Hindlimb muscle (tissue), 1 donor: ENCODE data around the gene CRNN. TPM values are rescaled to one million over a fixed set of nuclear protein-coding genes. Genes with fewer than 3 reads are reported as not detected.

Experiments used
- DNase-seq: peaks from one replicate; pipeline ENCODE4 v3.0.0-alpha.2; 2013
- polyA plus RNA-seq: library from polyadenylated mRNA; unstranded; fragments of 120-200 nt; gene quantifications from one replicate; pipeline ENCODE4 v1.2.1, GENCODE V29; 2013; ENCODE audit not compliant: insufficient read length

The CRNN gene
- not detected for polyA plus RNA-seq

- no peak for DNase-seq
Observed at GRCh38 chr1:152413909-152414308, at the start of gene CRNN. TSS of gene CRNN (minus strand) at chr1:152414263. CDS start at chr1:152412233, 2,030 bp downstream.

GRCh38 chr1:152462636-152463035, 48.6 kb upstream of the CRNN start:
- no peak for DNase-seq

DNA sequence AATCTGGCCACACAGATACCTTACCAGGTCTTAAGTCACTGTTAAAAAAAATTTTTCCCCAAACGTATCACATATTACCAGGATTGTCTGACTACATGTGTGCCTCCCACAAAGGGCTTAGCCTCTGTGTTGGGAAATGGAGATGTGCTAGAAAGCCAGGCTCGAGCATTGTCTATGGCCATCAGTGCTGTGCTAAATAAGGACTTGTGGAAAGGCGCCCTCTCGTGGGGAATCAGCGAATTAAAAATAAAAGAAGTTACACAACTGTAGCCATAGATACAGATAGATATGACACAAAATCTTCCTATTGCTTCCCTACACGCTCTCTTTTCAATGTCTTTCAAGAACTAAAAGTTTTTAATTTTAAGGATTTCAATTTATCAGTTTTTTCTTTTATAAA, 47.5 kb upstream of the CRNN start:
- no peak for DNase-seq

DNA sequence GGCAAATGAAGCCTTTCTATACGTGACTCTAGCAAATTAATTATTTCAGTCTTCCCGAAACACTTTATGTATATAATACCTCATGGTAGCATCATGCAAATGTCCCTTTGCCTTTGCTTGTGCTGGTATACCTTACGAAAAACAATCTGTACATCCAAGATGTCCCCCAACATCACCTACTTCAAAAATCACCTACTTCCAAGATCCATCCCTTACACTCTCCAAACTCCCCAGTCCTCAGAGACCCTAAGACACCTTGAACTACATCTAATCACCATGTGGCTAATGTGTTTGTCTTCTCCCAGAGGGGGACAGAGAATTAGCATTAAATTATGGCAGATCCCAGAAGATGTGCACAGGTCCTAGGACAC, 46.5 kb upstream of the CRNN start:
- no peak for DNase-seq

DNA sequence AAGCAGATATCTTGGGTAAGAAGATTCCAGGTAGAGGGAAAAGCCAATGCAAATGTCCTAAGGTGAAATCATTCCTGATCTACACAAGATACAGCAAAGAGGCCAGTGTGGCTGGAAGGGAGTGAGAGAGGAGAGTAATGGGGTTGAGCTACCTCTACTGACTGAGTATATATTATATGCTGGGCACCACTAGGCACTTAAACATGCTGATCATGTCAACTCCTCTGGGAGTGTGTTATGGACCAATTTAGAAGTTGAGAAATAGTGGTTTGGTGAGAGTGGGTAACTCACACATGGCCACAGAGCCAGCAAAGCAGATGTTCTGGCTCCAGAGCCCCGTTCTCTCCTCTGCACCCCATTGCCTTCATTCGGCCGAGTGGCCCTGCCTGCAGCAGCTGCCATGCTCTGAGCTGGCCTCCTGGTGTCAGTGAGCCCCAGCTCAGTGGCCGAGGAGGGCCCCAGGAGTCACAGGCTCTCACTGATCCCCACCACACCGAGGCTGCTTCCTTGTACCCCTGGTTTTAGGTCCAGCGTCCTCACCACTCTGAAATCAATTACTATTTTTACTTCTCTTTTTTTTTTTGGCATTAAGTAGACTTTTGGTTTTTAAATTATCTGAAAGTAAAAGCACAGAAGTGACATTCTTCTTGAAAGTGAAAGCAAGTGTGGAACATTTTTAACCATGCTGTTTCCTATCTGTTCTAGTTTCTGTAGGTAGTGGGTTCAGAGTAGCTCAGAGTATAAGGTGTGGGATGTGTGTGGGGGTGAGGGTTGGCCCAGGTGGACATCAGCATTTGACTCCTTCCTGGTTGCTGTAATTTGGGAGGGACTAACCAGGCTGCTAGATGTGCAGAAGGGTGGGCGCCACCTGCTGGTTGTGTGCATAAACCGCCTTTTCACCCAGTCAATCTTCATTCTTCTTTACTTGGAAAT, 45.8 kb upstream of the CRNN start:
- DNase-seq = no peak

- DNase-seq = peak; percentile 73
Observed at GRCh38 chr1:152458384-152459185, 44.5 kb upstream of the CRNN start.

GRCh38 chr1:152457561-152457960, 43.5 kb upstream of the CRNN start:
- DNase-seq = no peak

DNA sequence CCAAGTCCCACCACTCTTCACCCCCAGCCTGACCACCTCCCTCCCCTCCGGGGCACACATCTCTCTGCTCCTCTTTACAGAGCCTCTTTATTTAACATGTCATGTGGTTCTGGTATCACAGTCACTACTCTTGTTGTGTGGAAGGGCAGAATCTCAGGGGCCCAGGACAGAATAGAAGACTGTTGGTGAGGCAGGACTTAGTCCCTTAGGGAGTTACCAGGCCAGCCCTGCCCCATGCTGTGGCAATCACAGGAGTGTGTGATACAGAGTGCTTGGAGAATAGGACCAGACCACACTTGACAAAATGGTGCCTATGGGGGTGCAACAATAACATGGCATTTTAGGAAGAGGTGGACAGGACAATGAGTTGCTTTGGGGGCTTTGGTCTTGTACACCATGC, 43.0 kb upstream of the CRNN start:
- DNase-seq = no peak

DNA sequence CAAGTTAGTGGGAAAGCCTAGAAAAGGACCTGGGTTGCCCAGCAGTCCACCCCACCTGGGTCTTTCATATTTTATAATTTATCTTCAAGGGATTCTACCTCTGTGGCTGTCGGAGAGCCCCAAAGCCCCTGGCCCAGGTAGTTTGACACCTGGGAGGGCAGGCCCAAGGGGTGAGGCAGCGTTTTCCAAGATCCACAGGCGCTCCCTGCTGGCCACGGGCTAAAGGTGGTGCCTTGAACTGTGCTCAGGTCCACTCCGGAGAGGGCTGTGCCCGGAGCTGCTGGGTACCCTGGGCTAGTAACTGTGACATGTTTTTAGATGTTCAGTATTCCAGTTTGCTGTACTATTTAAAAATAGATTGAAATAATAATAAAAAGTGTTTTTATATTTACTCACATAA, 37.2 kb upstream of the CRNN start:
- DNase-seq = no peak

DNA sequence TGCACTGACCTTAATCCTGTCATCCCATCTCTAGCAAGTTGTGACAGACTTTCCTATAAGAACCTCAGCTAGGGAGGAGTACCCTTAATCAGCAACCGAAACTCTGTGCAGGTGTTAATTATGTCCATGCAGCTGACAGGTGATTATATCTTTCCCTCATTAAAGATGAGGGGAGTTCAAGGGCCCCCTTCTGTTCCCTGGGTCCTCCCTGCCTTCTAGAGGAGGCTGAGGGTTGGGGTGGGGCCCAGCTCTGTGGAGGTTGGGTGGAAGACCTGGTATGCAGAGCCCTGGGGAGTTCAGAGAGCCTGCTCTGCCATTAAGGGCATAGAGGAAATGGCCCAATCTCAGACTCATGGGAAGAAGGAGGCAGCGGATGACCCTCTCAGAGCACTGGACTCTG, 35.6 kb upstream of the CRNN start:
- DNase-seq = no peak

GRCh38 chr1:152448496-152448895, 34.4 kb upstream of the CRNN start:
- no peak for DNase-seq

- no peak for DNase-seq
Observed at GRCh38 chr1:152448095-152448494, 34.0 kb upstream of the CRNN start.

DNA sequence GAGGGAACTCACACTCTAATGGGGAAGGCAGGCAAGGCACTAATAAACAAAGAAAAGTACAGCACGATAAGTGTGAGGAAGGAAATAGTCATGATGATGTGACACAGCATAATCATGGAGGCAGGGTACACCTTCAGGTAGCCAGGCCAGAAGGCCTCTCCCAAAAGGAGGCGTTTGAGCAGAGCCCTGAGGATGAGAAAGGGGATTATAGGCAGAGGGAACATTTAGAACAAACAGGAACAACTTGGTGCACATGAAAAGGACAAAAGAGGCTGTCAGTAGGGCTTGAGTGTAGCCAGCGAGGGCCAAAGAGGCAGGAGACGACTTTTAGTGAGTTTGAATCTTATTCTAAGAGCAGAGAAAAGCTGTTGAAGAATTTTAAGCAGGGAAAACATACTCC, 33.4 kb upstream of the CRNN start:
- no peak for DNase-seq

GRCh38 chr1:152444045-152444444, 30.0 kb upstream of the CRNN start:
- no peak for DNase-seq

DNA sequence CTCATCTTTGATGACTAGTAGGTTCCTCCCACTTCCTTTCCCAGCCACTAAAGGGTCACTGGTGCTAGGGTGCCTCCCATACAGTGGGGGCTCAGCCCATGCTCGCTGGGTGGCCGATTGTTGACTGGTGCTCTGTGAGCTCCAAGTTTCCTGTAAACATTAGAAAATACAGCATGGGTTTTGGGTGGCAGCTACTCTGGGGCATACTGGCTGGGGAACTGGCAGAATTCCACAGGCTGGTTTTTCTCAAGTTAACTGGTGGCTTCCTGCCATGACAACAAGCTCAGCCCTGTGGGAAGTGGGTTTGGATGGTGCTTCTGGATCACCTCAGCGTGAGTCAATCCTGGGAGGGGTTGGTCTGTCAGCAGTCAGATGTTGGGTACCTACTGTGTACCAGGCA, 28.7 kb upstream of the CRNN start:
- DNase-seq = no peak

DNA sequence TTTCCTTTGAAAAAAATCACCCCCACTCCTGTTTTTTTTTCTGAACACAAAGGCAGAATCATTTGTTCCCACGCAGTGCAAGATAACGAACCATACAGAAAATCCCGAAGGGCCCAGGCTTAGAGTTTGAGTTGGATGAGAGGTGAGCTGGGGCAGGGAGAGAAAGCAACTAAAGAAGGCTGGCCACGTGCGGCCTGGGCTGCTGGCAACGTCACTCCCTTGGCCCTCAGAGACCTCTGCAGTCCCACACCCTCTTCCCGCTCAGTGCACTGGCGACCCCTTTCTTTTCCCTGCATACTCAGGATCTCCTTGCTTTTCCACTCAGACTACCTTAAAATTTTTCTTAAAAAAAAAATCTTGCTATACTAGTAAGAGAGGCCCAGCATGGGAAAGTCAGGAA, 28.2 kb upstream of the CRNN start:
- no peak for DNase-seq

DNA sequence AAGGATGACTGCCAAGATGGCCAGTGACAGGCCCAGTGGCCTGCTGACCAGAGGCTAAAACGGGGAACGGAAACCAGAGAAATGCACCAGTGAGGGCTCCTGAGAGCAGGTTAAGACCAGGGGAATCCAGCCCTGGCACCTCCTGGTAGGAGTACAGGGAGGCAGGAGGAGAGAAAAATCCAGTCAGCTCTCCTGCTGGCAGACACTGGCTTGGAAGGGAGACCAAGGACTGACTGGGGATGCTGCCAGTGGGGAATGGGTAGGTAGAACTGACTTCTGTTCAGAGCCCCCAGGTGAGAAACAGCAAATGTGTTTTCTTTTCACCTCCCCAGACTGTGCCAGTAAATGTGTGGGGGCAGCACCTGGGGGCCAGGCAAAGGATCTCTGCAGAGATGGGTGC, 27.7 kb upstream of the CRNN start:
- DNase-seq = no peak

- DNase-seq = peak; percentile 62
Observed at GRCh38 chr1:152440635-152441471, 26.8 kb upstream of the CRNN start.

DNA sequence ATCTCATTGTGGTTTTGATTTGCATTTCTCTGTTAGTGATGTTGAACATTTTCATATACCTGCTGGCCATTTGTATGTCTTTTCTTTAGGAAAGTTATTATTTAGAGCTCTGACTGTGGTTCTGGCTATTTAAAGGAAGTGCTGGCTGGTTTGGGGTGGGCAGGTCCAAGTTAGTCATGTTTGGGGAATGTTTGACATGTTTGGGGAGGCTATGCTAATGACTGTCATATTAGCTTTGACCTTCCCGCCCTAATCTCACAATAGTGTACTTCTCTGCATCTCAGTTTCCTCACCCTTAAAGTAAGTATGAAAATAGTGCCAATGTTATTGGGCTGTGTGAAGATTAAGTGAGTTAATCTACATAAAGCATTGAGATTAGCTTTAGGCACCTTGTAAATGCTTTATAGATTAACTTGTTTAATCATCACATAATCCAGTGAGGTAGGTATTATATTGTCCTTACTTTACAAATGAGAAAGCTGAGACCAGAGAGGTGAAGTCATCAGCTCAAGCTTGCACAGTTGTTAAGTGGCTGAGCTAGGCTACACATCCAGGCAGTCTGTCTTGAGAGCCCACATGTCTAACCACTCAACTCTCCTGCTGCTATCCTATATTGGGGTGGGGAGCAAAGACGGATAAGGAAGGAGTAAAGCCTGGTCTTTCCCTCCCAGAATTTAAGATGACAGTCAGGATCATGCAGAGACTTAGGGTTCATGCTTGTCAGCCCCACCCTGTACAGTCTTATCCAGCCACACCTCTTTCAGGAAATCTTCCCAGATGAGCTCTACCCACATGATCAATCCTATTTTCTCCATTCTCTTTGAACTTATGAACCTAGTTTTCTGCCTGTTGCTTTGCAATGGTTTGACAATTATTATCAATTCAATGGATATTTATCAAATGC, 22.8 kb upstream of the CRNN start:
- no peak for DNase-seq

DNA sequence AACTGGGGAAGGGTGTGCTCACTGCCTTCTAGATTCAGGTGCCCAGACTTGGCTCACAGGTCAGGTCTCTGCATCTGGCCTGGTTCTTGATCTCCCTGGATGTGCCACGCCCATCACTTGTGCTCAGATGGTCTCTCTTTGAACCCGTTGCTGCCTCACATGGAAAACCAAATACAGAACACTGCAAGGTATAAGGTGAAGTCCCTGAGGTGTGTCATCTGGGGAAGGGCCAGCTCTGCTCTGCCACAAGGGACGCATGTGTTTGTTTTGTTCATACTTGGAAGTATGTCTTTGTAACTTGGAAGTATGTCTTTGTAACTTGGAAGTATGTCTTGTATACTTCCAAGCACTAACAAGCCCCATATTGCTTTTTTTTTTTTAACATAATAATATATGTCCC, 13.4 kb upstream of the CRNN start:
- DNase-seq = no peak

GRCh38 chr1:152426731-152427130, 12.7 kb upstream of the CRNN start:
- DNase-seq = no peak

DNA sequence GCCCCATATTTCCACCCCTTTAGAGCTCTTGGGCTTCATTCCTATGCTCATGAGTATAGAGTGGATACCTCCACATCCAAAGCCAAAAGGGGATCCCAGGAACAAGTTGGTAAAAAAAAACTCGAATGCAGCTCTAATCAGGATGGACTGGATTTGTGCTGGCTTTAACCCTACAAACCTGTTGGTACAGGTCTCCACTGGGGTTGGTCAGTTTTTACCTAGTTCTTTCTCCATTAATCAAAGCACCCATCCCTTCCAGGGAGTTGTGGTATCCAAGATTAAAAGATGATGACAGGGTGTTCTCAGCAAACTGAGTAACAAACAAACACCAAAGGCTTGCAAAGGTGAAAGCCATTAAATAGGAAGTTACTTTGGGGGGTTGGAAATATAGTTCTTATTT, 5.9 kb upstream of the CRNN start:
- DNase-seq = no peak
